SHP77 (cell line): Measurements from ENCODE around the gene HSPG2.
A peak's percentile ranks its signal among the peaks of the same experiment; 100 is the strongest.
"Not testable (repeated sequence)": the region's sequence is repeated elsewhere in the genome, so short reads cannot be mapped to it uniquely, and the experiment has no call there.

Source experiments
- DNase-seq, 2 experiments: peaks; one replicate each; lab custom pipeline; 2025; lab: John Stamatoyannopoulos, UW

The HSPG2 gene

DNA sequence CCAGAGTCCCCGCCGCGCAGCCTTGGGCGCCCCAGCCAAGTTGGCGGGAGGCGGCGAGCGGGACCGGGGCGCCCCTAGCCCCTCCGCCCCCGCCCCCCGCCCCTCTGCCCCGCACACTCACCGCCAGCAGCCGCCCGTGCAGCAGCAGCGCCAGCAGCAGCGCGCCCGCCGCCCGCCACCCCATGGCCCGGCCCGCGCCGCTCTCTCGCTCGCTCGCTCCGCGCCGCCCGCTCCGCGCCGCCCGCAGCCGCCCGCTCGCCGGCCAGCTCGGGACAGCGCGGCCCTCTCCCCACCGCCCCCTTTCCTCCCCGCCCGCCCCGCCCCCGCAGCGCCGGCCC is at the start of gene HSPG2:
Gene HSPG2 (minus strand): TSS at position 277 of the 338 bp plus-strand sequence. CDS start 93 bp downstream, at position 184.
- DNase-seq, result no peak

DNA sequence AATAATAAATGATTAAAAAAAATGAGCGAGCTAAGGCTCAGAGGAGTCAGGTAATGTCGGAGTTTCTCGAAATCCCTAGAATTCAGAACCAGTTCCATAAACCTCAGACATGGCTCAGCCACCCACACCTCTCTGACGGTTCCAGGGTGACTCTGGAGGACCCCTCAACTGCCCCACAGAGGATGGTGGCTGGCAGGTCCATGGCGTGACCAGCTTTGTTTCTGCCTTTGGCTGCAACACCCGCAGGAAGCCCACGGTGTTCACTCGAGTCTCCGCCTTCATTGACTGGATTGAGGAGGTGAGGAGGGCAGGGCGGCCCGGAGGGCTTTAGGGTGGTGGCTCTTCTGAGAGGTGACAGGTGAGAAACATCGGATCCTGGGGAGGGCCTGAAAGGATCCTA is 49.3 kb upstream of the HSPG2 start:
- not testable (repeated sequence) for DNase-seq

DNA sequence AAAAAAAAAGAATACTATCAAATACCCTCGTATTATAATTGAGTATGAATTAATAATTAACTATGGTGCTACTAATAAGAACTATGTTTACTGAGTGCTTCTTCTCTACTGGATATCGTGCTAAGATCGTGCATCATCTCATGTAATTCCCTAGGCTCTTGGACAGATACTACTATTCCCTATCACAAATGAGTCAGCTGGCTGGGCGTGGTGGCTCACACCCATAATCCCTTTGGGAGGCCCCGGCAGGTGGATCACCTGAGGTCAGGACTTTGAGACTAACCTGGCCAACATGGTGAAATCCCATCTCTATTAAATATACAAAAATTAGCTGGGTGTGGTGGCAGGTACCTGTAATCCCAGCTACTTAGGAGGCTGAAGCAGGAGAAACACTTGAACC is 48.8 kb upstream of the HSPG2 start:
- not testable (repeated sequence) for DNase-seq

DNA sequence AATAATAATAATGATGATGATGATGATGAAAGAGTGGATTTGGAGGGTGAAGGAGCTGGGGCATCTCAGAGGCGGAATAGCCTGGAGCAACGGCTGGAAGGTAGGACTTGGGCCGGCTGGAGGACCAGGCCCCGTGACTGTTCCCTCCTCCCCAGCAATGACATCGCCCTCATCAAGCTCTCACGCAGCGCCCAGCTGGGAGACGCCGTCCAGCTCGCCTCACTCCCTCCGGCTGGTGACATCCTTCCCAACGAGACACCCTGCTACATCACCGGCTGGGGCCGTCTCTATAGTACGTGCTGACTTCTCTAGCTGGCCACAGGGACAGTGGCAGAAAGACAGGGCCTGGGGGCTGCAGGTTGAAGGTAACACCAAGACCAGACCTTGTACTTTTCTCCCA is 46.4 kb upstream of the HSPG2 start:
- not testable (repeated sequence) for DNase-seq

DNA sequence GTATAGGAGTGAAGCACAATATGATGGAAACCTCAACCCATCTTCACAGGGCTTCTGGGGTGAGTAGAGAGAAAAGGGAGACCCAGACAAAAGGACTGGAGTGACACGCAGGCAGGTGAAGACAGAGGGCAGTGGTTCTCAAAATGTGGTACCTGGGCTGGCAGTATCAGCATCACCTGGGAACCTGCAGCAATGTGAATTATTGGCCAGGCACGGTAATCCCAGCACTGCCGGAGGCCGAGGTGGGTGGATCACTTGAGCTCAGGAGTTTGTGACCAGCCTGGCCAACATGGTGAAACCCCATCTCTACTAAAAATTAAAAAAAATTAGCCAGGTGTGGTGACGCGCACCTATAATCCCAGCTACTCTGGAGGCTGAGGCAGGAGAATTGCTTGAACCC is 45.0 kb upstream of the HSPG2 start:
- not testable (repeated sequence) for DNase-seq

DNA sequence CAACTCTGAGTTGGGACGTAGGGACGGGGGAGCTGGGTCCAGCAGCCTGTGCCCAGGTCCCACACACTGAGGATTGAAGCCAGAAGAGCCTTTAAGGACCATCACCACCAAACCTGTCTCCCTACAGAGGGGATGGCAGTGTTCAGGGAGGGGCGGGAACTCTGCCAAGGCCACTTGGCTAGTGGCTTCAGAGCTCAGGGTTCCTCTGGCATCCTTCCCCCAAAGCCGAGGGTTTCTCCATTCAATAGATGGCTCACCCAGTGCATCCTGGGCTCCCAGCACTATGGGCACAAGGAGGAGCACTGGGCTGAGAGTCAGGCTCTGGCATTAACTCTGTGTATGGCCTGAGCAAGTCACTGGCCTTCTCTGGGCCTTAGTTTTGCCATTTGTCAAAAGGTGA is 44.1 kb upstream of the HSPG2 start:
- DNase-seq, result not testable (repeated sequence)

DNA sequence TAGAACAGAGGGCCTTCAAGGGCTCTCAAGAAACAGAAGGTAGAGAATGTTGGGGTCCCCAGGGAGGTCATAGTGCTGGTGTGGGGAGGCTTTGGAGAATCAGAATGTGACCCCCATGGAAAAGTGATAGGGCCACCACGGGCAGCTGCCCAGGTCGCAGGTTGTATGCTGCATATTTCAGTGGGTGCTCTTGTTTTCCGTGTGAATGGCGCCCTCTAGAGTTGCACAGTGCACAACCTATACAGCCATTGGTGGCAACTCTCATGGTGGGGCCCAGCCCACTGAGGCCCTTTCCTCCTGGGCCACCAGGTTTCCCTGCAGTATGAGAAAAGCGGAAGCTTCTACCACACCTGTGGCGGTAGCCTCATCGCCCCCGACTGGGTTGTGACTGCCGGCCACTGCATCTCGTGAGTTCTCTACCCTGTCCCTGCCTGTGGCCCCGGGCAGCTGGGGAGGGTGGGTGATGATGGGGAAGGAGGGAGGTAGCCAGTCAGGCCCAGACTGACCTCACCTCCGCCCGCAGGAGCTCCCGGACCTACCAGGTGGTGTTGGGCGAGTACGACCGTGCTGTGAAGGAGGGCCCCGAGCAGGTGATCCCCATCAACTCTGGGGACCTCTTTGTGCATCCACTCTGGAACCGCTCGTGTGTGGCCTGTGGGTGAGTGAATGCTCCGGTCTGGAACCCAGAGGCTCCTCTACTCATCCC is 43.6 kb upstream of the HSPG2 start:
- peak; percentile 35 to 48 for DNase-seq

DNA sequence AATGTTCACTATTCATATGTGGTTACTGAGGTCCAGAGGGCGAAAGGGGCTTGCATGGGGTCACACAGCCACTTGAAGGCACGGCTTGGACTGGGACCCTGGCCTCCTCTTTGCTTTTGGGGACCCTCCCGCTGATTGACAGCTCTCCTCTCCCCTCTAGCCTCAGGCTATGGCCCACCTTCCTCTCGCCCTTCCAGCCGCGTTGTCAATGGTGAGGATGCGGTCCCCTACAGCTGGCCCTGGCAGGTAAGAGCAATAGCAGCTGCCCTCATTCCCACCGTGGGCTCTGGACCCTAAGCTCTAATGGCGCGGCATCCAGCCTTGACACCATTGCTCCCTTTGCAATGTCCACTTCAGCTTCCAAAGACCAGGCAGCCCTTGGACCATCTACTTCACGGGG is 41.1 kb upstream of the HSPG2 start:
- DNase-seq, result not testable (repeated sequence)

DNA sequence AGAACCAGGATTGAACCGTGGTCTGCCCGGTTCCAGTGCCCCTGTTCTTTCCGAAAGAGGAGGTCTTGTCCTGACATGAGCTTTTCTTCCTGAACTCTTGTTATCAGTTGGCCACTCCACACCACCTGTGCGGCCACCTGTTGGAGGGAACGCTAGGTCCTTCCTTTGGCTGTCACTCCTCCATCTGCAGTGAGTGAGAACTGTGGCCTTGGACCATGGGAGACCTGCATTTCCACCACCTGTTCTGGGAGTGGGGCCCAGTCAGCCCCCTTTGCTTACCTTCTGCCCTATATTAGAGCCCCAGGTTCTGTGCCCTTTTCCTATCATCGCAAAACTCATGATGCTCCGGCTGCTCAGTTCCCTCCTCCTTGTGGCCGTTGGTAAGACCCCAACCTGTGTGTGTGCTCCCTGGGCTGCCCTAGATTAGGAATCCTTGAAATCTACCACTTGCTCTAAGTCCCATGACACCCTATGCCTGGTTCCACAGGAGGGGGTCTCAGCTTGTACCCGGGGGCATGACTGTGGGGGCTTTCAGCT is 39.7 kb upstream of the HSPG2 start, which contains the start of gene CELA3B:
Gene CELA3B (plus strand): TSS at position 320 of the 537 bp plus-strand sequence. CDS start 18 bp downstream, at position 338.
- DNase-seq, result not testable (repeated sequence)

DNA sequence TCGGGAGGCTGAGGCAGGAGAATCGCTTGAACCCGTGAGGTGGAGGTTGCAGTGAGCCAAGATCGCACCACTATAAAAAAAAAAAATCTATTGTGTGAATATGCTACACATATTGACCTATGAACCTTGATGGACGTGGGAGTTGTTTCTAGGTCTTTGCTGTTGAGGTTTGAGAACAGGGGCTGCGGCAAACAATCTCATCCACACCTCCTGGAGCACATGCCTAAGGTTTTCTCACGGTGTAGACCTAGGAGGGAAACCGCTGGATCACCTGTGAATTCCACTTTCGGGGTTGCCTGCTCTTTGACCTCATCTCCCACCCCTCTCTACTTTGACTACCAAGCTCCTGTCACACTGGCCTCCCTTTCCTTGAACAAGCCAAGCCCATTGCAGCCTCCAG is 38.2 kb upstream of the HSPG2 start:
- not testable (repeated sequence) for DNase-seq

DNA sequence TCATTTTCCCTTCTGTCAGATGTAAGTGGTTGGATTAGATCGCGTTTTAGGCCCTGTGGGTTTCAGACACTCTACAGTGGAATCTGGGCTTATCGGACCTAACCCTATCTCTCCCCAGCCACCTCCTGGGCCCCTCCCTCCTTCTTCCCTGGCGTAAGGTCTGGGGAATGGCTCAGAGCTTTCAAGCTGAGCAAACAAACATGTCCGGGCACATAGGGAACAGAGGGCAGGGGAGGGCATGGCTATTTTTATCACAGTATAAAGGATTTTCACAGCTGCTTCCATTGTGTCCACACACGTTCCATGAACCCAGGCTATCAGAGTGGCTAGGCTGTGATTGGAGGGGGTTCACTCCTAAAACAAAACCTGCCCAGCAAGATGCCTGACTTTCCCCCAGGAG is 37.6 kb upstream of the HSPG2 start:
- DNase-seq, result peak; percentile 74 to 87

DNA sequence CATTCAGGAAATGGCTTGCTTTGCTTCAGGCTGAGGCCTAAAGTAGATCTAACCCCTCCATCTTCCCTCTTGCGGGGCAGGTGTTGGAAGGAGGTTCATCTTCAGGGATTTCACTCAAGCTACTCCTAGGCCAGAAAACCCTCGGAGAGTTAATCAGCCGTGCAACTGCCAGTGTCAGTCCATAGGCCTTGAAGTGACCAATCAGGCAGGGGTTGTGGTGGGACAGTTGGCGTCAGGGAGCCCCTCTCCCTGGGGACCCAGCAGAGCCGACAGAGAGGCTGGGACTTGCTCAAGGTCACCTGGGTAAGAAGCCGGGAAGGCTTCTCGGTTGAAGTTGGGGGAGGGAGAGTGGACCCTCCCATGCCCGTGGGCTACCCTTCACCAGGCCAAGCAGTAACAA is 36.8 kb upstream of the HSPG2 start:
- DNase-seq, result not testable (repeated sequence)

DNA sequence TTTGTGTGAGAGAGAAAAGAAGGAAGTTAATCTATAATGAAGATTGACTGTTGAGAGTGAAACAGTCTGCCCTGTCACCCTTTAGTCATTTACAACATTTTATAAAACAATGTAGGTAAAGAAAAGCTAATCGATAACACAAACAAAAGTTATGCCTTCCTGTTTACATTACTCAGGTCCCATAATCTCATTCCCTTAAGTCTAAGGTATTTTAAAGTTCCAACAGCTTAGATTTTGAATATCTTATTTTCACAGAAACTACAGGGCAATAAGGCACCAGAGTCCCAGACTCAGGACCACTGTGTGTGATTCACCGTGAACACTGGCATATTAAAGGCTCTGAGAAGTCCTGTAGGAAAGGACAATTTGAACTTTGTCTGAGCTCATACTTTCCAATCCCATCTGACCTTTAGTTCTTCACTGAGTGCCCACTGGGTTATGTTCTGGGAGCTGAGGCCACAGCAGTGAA is 35.9 kb upstream of the HSPG2 start:
- DNase-seq, result not testable (repeated sequence)

DNA sequence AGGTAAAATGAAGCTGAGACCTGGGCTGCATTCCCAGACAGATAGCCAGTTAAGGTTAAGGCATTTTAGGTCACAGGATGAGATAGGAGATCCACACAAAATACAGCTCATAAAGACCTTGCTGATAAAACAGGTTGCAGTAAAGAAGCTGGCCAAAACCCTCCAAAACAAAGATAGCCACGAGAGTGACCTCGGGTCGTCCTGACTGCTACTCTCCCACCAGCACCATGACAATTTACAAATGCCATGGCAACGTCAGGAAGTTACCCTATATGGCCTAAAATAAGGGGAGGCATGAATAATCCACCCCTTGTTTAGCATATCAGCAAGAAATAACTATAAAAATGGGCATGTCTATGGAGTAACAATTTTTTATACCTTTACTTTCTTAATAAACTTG is 33.4 kb upstream of the HSPG2 start:
- not testable (repeated sequence) for DNase-seq

DNA sequence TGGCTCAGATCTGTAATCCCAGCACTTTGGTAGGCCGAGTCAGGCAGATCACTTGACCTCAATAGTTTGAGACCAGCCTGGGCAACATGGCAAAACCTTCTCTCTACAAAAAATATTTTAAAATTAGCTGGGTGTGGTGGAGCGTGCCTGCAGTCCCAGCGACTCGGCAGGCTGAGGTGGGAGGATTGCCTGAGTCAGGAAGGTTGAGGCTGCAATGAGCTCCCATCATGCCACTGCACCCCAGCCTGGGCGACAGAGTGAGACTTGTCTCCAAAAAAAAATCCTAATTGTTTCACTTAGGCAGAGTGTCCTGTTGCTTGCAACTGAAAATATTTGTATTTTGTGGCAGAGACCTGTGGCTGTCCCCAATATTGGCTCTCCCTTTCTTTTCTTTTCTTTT is 32.0 kb upstream of the HSPG2 start:
- not testable (repeated sequence) for DNase-seq

DNA sequence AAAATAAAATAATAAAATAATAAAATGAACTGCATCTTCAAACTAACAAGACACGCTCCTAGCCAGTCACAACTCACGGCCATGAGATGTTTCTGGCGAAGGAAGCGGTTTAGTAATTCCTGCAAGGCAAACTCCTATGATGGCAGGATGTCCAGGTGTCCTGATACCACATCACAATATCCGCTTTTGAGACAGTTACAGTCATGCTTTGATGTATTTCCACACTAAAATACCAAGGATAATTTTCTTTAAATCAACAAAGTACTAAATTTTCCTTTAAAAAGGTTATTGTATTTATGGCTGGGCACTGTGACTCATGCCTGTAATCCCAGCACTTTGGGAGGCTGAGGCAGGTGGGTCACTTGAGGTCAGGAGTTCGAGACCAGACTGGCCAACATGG is 30.1 kb upstream of the HSPG2 start:
- DNase-seq, result not testable (repeated sequence)

DNA sequence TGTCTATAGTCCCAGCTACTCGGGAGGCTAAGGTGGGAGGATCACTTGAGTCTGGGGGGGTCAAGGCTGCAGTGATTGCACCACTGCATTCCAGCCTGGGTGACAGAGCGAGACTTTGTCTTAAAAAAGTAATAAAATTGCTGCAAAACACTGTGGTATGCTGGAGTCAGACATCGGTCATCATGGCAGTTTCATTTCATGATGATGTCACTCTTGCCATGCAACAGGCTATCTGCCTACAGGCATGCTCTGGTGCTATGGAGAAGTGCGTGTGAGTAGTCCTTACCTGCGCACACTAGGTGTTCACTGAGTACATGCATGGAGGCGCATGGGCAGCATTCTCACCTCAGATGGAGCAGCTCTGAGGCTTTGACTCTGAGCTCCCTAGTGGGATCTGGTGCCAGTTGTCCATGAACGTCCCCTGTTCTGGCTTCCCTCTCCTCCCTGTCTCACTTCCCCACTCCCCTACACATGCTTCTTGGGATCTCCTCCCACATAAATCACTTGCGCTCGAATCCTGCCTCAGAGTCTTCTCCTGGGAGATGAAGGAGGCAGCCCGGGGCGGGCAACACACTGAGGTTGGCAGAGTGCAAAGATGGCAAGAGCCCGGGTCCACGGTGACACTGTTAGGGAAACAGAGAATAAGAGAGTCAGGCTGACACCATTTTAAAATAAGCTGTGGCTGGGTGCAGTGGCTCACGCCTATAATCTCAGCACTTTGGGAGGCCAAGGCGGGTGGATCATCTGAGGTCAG is 29.3 kb upstream of the HSPG2 start:
- no peak for DNase-seq

DNA sequence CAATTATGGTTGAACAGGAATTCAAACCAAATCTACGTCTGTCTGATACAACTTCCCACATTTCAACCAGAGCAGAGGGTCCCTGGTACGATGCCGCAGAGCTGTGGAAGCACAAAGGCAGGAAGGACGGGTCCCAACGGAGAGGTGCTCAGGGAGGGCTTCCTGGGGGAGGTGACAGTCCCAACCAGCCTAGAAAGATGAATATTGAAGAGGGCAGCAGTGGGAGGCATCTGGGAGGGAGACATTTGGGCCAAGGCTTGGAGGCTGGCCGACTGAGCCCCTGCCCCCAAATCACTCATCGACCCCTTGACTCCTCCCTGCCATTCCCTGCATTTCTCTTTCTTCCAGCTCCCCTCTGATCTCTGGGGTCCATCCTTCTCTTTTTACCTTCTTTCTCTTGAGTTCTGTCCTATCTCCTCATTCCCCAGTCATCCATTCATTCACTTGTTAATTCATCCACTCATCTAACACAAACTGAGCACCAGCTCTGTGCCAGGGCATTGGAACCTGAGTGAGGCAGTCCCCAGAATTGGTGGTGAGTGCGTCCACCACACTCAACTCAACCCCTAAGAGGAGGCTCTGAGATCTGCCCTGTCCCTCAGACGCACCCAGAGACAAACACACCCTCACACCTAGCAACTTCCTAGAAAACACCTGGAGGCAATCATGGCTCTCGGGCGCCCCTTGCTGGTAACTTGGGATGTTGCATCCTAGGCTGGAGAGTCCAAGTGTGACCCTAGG is 26.5 kb upstream of the HSPG2 start:
- peak; percentile 51 to 57 for DNase-seq

DNA sequence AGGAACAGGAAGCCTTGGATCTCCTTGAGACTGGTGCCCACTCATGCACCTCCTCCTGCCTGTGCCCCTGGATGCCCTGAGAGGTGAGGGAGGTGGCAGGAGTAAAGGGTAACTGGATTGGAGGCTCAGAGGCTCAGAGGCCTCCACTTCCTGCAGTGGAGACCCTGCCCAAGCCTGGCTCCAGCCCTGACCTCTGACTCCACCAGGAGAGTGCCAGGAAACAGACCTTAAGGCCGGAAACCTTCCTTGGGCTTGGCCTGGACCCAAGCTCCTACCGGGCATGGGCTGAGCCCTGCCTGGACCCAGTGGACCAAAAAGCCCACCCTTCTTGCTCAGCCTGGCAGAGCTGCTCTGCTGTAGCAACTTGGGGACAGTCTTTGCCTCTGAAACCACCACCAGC is 24.7 kb upstream of the HSPG2 start:
- no peak for DNase-seq

DNA sequence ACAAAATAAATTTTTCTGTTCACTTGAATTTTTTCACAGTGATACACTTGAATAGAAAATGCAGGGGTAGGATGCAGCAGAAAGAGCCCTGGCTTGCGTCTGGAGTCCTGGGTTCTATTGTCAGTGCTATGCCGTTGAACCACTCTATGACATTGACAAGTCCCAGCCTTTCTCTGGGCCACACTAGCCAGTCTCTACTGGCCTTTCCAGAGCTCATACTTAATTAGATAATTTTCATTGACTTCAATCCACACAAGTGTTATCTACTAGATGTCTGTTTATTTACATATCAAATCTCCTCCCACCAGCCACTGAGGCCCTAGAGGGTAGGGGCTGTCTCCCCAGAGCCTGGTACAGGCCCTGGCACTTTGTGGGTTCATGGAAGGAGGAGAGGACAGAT is 24.2 kb upstream of the HSPG2 start:
- no peak for DNase-seq

DNA sequence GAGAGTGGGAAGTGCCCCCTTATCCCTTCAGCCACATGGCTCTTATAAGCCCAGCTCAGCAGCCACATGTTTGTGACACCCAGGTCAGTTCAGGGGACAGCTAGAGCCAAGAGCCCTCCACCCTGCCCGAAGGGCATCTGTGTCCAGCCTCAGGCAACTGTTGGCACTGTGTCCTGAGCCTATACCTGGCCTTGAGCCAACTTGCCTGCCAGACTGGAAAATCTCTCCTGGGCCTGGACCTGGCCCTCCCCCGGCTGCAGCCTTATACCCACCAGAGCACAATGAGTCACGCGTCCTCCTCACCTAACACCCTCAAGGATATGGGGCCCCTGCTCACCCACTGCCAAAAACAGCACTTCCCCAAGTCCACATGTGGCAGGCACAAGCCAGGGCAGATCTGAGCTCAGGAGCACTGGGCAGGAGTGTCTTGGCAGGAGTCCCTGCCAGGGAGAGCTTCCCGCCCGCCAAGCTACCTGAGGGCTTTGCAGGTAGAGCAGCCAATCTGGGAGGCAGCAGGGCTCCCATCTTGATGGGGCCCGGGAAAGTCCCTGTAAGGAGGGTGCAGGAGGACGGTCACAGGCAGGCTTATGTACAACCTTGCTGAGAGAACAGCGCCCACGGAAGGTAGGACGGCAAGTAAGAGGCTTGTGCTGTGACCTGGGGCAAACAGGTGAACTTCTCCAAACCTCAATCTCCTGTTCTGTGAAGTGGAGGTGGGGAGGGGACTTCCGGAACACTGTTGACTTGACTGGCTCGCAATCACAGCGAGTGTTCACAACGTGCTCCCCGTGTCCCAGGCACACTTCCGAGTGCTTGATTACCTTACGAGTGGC is 19.8 kb upstream of the HSPG2 start:
- DNase-seq, result peak in 1 of 2 experiments; percentile 26
